A673 (cell line): ENCODE measurements around the gene EML1.

Experiments
- EZH2 ChIP-seq: fragments of 200-600 bp; sonication (generic); IDR thresholded peaks from 2 replicates; pipeline ENCODE4 v1.6.1; 2017; ENCODE audit warnings: borderline replicate concordance, low read depth, mild to moderate bottlenecking, mixed read lengths, antibody characterized with exemption, low read length; ENCODE audit not compliant: poor library complexity, severe bottlenecking
- TF ChIP-seq, protein P1 (sequence below): fragments of 300-800, 200-600 bp; sonication (generic); conservative IDR thresholded peaks from 2 replicates; pipeline ENCODE4 v1.5.1; 2017; ENCODE audit warnings: low read depth, mild to moderate bottlenecking, antibody characterized with exemption, low read length, moderate library complexity, mixed read lengths

DNA sequence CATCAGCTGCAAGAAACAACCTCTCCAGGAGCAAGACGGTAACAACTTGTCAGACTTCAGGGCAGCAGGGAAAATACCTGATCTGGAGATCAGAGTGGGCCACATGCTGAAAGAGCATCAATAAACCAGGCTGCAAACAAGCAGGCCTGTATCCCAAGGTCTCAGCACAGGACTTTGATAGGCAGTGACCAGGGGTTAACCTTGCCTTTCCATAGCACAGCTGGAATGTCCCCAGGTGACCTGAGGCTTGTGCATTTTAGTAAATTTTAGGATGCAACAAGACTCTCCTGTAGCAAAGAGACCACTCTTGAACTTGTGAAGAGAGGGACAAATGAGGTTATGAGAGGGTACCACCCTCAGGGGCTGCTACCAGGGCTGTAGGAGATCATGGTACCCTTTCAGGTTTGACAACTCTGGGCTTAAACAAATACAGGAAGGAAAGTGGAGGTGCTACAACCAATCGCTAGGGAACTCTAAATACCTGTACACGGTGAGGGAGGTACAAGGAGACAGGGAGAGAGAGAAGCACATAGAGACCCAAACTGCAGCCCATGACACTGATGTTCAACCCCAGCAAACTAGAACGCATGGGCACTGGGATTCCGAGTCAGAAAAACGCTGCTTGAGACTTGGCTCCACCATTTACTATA lies 176.6 kb downstream of the EML1 start:
- TF ChIP-seq EZH2 = no peak
- TF ChIP-seq, protein P1, sequence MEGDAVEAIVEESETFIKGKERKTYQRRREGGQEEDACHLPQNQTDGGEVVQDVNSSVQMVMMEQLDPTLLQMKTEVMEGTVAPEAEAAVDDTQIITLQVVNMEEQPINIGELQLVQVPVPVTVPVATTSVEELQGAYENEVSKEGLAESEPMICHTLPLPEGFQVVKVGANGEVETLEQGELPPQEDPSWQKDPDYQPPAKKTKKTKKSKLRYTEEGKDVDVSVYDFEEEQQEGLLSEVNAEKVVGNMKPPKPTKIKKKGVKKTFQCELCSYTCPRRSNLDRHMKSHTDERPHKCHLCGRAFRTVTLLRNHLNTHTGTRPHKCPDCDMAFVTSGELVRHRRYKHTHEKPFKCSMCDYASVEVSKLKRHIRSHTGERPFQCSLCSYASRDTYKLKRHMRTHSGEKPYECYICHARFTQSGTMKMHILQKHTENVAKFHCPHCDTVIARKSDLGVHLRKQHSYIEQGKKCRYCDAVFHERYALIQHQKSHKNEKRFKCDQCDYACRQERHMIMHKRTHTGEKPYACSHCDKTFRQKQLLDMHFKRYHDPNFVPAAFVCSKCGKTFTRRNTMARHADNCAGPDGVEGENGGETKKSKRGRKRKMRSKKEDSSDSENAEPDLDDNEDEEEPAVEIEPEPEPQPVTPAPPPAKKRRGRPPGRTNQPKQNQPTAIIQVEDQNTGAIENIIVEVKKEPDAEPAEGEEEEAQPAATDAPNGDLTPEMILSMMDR = no peak
